Heart right ventricle (tissue), 16 donors: ENCODE data around the gene HCFC1. TPM values are rescaled to one million over a fixed set of nuclear protein-coding genes. Genes with fewer than 3 reads are reported as not detected.

ENCODE experiments used
- ATAC-seq, 8 donors: fragments of 200-7000 bp; cut with Tn5 transposase; one replicate each; pipeline ENCODE4 v1.9.1; 2020; ENCODE audit warnings: mild to moderate bottlenecking in 8 of 8, moderate library complexity in 8 of 8, moderate number of reproducible peaks in 1 of 8
- DNase-seq, 2 donors: peaks; one replicate each; pipeline ENCODE4 v3.0.0-alpha.2; 2020
- H3K27ac ChIP-seq, 10 donors: fragments of 200-600 bp; sonication (generic) in 2 of 10; one replicate each; pipeline versions ENCODE4 v1.5.0 to v1.8.0; 2020 to 2022; ENCODE audit warnings: mild to moderate bottlenecking in 3 of 10
- H3K27me3 ChIP-seq, 7 donors: fragments of 200-600 bp; one replicate each; pipeline ENCODE4 v1.8.0; 2021 to 2022; ENCODE audit warnings: mild to moderate bottlenecking in 2 of 7
- H3K36me3 ChIP-seq, 9 donors: fragments of 200-600 bp; sonication (generic) in 1 of 9; one replicate each; pipeline versions ENCODE4 v1.5.0 to v1.8.0; 2020 to 2022; ENCODE audit warnings: mild to moderate bottlenecking in 2 of 9
- H3K4me1 ChIP-seq, 9 donors: fragments of 200-600 bp; sonication (generic) in 1 of 9; one replicate each; pipeline versions ENCODE4 v1.5.0 to v1.8.0; 2020 to 2022; ENCODE audit warnings: mild to moderate bottlenecking in 4 of 9
- H3K4me3 ChIP-seq, 10 donors: fragments of 200-600 bp; sonication (generic) in 2 of 10; one replicate each; pipeline versions ENCODE4 v1.5.0 to v1.8.0; 2020 to 2022; ENCODE audit warnings: mild to moderate bottlenecking in 7 of 10, moderate library complexity in 2 of 10
- H3K9me3 ChIP-seq, 11 donors: fragments of 200-600 bp in 10 of 11; sonication (generic) in 2 of 11; one replicate each; pipeline versions ENCODE4 v1.5.0 to v1.8.0; 2013 to 2022; ENCODE audit warnings: mild to moderate bottlenecking in 2 of 11, control low read depth in 1 of 11, moderate library complexity in 1 of 11
- WGBS, 2 donors: extraction: QIAGEN DNeasy Blood & Tissue Kit; methylation state at CpG; one replicate each; pipeline ENCODE4 v1.1.7; 2013; ENCODE audit warnings: inconsistent platforms in 1 of 2; 5-methylcytosine and 5-hydroxymethylcytosine counted together
- intact Hi-C, 10 donors: fragments of 100-400 bp; cut with DNase I; formaldehyde crosslinking; loops; one replicate each; pipeline versions ENCODE4 v1.11.1 to v1.14.2; 2022
- polyA plus RNA-seq, 2 donors: library from polyadenylated mRNA; stranded (reverse); fragments of 200-250 nt; gene quantifications; one replicate each; pipeline ENCODE4 v1.2.3, GENCODE V29; 2013
- total RNA-seq, 10 donors: library from RNA; stranded (reverse); fragmentation: NEBNext Ultra II Directional in 3 of 10; extraction: Animal tissue kit (Norgen Biotek cat#: 25700) in 3 of 10; gene quantifications; one replicate each; pipeline versions ENCODE4 v1.2.1 to v1.2.4, GENCODE V29; 2021 to 2023
- TF ChIP-seq, protein P1 (sequence below), 9 donors: fragments of 200-600 bp; sonication (generic) in 2 of 9; IDR thresholded peaks; one replicate each; pipeline versions ENCODE4 v1.5.0 to v1.8.0; 2021 to 2022; ENCODE audit warnings: antibody characterized with exemption in 9 of 9, mild to moderate bottlenecking in 5 of 9, moderate library complexity in 1 of 9
- donor health status: Arrhythmogenic right ventricular cardiomyopathy.
- donor health status: ischemic (EF 13 %, LVEDD 7.1; RV severe dilation, severe dysfunction).
- donor health status: healthy with polysubstance abuse.
- donor health status: DM: no; HTN: yes; CAD: no.
- donor health status: DM: no; HTN: no; CAD: no.
- donor health status: ischemic (EF 25% LVEDD 6.9; RV normal size, moderate dysfunction).
- donor health status: ischemic (EF 25% LVEDD 5.7; RV mildly dilated, moderate dysfunction).
- donor health status: healthy.
- donor health status: DM: yes; HTN: yes; CAD: no.
- donor health status: Ischemic cardiomyopathy.
- donor health status: ischemic (EF 35%, LVEDD 5.7; RV mildly dilated, moderate dysfunction).
- donor health status: nonischemic (EF 11% LVEDD 7.7; RV severe dilation, severe dysfunction).
- donor health status: DM: yes; HTN: yes; CAD: no.
- donor health status: PGD.
- donor health status: ischemic (EF 29% LVEDD 5.4; RV normal size, mild dysfunction).
- donor health status: nonischemic (EF 23%, LVEDD 6.1; RV moderate dilation, normal function).

HCFC1 gene
- total and polyA plus RNA-seq, 12 donors = 12.3 to 41.6 (median 31.2) TPM

DNA sequence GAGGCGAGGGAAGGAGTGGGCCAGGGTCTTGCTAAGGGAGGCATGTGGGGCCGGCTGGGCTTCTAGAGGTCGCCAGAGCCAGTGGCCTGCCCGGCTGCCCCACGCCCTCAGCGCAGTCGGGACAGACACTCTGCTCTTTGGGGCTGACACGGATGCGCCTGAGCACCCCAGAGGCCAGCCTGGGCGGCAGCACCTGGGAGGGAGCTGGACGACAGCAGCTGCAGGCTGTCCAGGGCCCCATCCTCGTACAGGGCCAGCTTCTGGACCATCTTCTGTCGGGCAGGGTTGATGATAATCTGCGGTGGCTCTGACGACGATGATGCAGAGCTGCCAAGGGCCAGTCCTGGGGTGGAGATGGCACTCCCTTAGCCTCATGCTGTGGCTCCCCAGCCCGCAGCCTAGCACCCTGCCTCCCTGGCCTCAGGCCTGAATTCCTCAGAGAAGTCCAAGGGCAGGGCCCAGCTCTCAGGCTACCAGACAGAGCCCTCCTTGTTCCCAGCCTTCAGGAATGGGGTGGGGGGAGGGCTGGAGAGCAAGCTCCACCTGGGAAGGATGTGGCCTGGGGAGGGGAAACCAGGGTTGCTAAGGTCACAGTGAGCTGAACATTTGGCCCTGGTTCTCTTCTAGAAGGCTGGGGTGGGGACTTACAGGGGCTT, 40.8 kb upstream of the HCFC1 start:
- H3K9me3 ChIP-seq = no peaks in the 10 kb centered on the region
- peaks cover 0 to 6% (median 0%) of the 10 kb centered on the region in 9 donors for H3K4me1 ChIP-seq
- no peak overlapping the region for H3K27ac ChIP-seq
- no peak for ATAC-seq
- H3K27me3 ChIP-seq = peaks cover 0 to 73% (median 0%) of the 10 kb centered on the region in 7 donors
- TF ChIP-seq, protein P1, sequence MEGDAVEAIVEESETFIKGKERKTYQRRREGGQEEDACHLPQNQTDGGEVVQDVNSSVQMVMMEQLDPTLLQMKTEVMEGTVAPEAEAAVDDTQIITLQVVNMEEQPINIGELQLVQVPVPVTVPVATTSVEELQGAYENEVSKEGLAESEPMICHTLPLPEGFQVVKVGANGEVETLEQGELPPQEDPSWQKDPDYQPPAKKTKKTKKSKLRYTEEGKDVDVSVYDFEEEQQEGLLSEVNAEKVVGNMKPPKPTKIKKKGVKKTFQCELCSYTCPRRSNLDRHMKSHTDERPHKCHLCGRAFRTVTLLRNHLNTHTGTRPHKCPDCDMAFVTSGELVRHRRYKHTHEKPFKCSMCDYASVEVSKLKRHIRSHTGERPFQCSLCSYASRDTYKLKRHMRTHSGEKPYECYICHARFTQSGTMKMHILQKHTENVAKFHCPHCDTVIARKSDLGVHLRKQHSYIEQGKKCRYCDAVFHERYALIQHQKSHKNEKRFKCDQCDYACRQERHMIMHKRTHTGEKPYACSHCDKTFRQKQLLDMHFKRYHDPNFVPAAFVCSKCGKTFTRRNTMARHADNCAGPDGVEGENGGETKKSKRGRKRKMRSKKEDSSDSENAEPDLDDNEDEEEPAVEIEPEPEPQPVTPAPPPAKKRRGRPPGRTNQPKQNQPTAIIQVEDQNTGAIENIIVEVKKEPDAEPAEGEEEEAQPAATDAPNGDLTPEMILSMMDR (IDR thresholded peaks at IDR 0.05) = no peak
- 83 to 90% methylated on average over 16 to 17 of the region's 17 CpGs for WGBS, 2 donors
- intact Hi-C loops = loop anchor here in 3 of 10 donors (5.0 kb wide), 2 partner anchors 40 to 85 kb away; partner anchors contain the start of gene MECP2 (in 1 of the 3)
- peaks cover 0 to 66% (median 0%) of the 10 kb centered on the region in 9 donors for H3K36me3 ChIP-seq
- no peak for DNase-seq
- no peak overlapping the region for H3K4me3 ChIP-seq

DNA sequence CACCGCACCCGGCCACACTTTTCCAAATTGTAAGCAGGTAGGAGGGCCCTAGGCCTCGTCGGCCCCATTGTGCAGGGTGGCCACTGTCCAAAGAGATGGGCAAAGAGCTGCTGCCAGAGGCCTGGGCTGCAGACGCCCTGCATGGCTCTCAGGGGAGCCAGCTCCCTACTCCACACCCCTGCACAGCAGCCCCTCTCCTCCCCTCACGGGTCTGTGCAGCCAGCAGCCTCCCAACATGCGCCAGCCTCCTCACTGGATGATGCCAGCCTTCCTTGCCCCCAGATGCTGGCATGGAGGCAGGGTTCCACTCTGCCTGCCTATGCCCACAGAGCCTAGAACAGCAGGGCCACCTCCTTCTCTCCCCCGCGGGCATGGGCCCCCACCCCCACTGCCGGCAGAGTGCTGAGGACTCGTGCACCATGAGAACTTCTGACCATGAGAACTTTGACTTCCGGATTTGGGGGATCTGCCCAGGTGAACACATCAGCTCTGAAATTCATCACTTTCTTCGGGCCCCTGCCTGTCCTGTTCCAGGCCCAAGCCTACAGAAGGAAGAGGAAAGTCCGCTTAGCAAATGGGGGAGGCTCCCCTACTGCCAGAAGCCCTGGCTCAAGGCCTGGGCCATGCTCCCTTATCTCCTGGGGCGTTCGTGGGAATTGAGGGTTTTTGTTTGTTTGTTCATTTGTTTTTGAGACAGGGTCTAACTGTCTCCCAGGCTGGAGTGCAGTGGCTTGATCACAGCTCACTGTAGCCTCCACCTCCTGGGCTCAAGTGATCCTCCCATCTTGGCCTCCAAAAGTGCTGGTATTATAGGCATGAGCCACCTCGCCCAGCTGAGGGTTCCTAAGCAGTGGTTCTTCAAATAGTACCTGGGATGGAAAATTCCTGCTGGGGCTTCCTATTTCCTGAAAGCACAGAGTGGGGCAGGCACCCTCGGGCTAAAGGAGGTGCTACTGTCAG, 40.0 kb upstream of the HCFC1 start:
- Histone ChIP-seq H3K27ac (no peak overlapping the region), H3K36me3 (peaks cover 0 to 58% (median 0%) of the 10 kb centered on the region in 9 donors), H3K9me3 (no peaks in the 10 kb centered on the region), H3K27me3 (peaks cover 0 to 73% (median 0%) of the 10 kb centered on the region in 7 donors), H3K4me1 (peaks cover 0 to 6% (median 0%) of the 10 kb centered on the region in 9 donors), H3K4me3 (no peak overlapping the region)
- intact Hi-C loops = loop anchor here in 3 of 10 donors (5.0 kb wide), 2 partner anchors 41 to 86 kb away; partner anchors contain the start of gene MECP2 (in 1 of the 3)
- TF ChIP-seq, protein P1 (IDR thresholded peaks at IDR 0.05) = no peak
- DNase-seq (no peak), ATAC-seq (no peak)
- 88 to 91% methylated on average over 18 of the region's 18 CpGs for WGBS, 2 donors

DNA sequence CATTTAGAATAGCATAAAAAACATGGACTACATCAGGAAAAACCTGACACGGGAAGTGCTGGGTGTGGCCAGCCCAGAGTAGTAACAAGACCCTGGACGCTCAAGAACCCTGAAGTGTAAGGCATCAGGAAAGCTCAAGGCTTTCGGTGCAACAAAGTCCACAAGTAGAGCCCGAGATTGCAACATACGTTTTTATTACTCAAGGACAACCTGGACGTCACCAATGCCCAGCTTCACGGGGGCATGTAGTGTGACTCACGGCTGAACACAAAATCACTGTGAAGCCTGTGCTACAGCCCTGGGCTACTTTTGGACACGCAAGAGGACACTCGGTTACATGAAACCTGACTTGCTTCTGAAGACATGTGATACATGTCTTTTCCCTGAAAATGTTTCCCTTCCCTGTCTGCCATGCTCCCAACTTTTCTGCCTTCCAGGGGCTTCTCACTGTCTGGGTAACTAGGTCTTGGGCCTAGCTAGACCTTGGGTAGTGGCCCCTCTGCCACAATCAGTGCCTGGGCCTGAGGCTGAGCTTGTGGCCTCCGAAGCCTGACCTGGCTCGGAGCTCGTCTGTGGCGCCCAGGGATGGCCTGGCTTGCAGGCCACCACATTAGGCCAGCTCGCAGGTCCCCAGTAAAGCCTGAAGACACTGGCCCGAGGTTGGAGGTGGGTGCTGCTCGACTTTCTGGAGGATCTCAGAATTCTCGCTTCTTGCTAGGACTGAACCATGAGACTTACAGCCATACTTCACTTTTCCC, 38.9 kb upstream of the HCFC1 start:
- peak in 1 of 8 donors; percentile 9 for ATAC-seq
- Histone ChIP-seq H3K36me3 (peaks cover 0 to 46% (median 0%) of the 10 kb centered on the region in 9 donors), H3K27ac (no peak overlapping the region), H3K4me1 (peaks cover 0 to 6% (median 0%) of the 10 kb centered on the region in 9 donors), H3K27me3 (peaks cover 0 to 70% (median 0%) of the 10 kb centered on the region in 7 donors), H3K9me3 (no peaks in the 10 kb centered on the region), H3K4me3 (no peak overlapping the region)
- no peak for DNase-seq
- WGBS, 2 donors = 91% methylated on average over 18 of the region's 18 CpGs
- TF ChIP-seq, protein P1 (IDR thresholded peaks at IDR 0.05) = no peak
- intact Hi-C loops = loop anchor here in 3 of 10 donors (5.0 kb wide), 2 partner anchors 42 to 87 kb away; partner anchors contain the start of gene MECP2 (in 1 of the 3)
